SU-DHL-6 (cell line): ENCODE results near the gene FIBCD1.

Experiments
- EZH2phosphoT487 ChIP-seq: fragments of 200-600 bp; sonication (generic), shearing (Covaris generic); conservative IDR thresholded peaks from 2 replicates; pipeline ENCODE4 v1.6.1; 2018; ENCODE audit warnings: mild to moderate bottlenecking, antibody characterized with exemption, low read length, moderate library complexity, mixed read lengths
- TF ChIP-seq, protein P1 (sequence below): fragments of 200-600 bp; sonication (generic); IDR thresholded peaks from one replicate; pipeline ENCODE4 v1.5.1; 2017; ENCODE audit warnings: antibody characterized with exemption, mild to moderate bottlenecking, low read length, moderate library complexity; ENCODE audit not compliant: insufficient read depth, poor library complexity, severe bottlenecking

DNA sequence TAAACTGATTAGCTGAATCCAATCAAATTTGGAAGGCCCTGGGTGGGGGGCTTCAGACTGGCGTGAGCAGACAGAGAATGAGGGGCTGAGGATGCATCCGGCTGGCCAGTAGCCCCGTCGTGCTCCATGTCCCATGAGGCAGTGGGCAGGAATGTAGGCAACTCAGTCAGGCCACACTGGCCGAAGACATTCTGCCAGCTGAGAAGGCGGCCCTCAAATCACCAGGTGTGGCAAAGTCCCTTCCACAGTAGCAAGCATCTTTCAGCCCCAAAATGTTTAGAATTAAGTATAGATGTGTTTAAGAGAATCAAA lies 44.3 kb upstream of the FIBCD1 start:
- TF ChIP-seq EZH2phosphoT487, result no peak
- TF ChIP-seq, protein P1, sequence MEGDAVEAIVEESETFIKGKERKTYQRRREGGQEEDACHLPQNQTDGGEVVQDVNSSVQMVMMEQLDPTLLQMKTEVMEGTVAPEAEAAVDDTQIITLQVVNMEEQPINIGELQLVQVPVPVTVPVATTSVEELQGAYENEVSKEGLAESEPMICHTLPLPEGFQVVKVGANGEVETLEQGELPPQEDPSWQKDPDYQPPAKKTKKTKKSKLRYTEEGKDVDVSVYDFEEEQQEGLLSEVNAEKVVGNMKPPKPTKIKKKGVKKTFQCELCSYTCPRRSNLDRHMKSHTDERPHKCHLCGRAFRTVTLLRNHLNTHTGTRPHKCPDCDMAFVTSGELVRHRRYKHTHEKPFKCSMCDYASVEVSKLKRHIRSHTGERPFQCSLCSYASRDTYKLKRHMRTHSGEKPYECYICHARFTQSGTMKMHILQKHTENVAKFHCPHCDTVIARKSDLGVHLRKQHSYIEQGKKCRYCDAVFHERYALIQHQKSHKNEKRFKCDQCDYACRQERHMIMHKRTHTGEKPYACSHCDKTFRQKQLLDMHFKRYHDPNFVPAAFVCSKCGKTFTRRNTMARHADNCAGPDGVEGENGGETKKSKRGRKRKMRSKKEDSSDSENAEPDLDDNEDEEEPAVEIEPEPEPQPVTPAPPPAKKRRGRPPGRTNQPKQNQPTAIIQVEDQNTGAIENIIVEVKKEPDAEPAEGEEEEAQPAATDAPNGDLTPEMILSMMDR, result no peak
